Measurements from ENCODE around the gene NSD2. TPM values are rescaled to one million over a fixed set of nuclear protein-coding genes. Genes with fewer than 3 reads are reported as not detected.
"Not testable (repeated sequence)": the region's sequence is repeated elsewhere in the genome, so short reads cannot be mapped to it uniquely, and the experiment has no call there.

Gene NSD2
- polyA plus RNA-seq, 3 donors: 80.1 to 85.2 (median 81.7) TPM

DNA sequence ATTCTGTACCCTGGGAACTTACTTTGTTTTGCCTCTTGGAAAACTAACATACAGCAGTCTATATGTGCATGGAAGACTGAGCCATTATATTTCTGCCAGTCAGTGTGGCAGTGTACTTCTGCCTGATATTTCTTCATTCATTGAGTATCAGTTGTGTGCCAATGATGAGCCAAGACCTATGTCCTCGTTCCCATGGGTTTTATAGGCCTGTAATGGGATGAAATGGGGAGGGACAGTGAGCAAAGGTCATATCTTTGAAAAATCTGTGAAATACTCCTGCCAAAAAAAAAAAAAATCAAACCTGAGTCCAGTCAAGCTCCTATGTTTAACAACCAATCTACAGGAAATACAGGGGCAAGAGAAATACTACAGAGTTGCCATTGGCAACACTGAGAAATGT is 9.1 kb downstream of the NSD2 start:
- no peak for DNase-seq (ENCODE audit: extremely low read depth in 1 of 11, low read depth in 9 of 11, low spot score in 4 of 11)

DNA sequence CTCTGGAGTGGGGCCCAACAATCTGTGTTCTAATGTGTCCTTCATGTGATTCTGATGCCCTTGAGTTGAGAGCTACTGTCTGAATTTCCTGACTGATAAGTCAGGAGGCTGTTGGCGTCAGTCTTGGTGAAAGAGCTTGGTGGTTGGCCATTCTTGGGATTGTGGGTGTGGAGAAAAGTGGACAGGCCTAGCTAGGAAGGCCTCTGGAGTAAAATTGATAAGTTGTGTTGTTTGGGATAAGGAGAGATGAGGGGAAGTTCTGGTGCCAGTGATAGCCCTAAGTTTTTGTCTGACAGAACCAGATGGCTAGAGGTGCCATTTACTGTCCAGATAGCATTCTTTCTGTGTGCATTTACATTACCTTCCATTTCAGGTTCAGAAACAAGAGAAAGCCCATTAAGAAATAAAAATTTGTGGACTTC is 11.7 kb downstream of the NSD2 start:
- no peak for DNase-seq (ENCODE audit: extremely low read depth in 1 of 11, low read depth in 9 of 11, low spot score in 4 of 11)

DNA sequence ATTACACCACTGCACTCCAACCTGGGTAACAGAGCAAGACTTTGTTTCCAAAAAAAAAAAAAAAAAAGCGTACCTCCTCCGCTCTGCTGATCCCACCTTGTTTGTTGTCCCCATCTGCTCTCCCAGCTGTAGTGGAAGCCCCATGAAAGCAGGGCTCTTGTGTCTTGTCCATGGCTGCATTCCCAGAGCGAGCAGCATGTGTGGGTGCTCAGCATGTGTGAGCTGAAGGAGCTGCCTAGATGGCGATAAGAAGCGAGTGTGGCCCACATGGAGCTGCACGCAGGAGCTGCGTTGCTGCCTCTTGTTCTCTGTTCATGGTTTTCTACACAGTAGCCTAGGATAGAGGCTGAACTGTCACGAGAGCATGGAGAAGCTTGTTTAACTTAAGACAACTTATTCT is 12.4 kb downstream of the NSD2 start:
- no peak for DNase-seq (ENCODE audit: extremely low read depth in 1 of 11, low read depth in 9 of 11, low spot score in 4 of 11)

DNA sequence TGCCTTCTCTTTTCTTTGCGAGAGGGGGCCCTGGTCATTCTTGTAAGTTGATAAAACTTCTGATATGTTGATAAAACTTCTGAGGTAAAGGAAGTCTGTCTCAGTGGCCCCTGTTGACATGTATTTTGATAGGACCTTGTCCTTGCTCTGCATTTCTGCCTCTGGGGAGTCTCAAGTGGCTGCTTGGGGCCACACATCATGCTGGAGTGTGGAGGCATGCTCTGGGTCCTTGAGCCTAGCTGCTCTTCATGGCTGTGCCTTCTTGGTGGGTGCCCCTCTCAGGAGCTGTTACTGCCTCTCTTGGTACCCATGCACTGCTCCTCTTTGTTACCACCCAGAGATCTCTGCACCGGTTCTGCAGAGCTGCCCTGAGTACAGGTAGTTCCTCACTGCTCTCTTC is 14.2 kb downstream of the NSD2 start:
- DNase-seq (ENCODE audit: extremely low read depth in 1 of 11, low read depth in 9 of 11, low spot score in 4 of 11): no peak

- no peak for DNase-seq (ENCODE audit: extremely low read depth in 1 of 11, low read depth in 9 of 11, low spot score in 4 of 11)
Measured at GRCh38 chr4:1887052-1887451, 15.9 kb downstream of the NSD2 start.

- no peak for DNase-seq (ENCODE audit: extremely low read depth in 1 of 11, low read depth in 9 of 11, low spot score in 4 of 11)
Measured at GRCh38 chr4:1890979-1891570, 19.9 kb downstream of the NSD2 start.

- DNase-seq (ENCODE audit: extremely low read depth in 1 of 11, low read depth in 9 of 11, low spot score in 4 of 11): no peak
Measured at GRCh38 chr4:1895971-1896657, 24.9 kb downstream of the NSD2 start.

- no peak for DNase-seq (ENCODE audit: extremely low read depth in 1 of 11, low read depth in 9 of 11, low spot score in 4 of 11)
Measured at GRCh38 chr4:1896658-1896991, 25.4 kb downstream of the NSD2 start.

- DNase-seq (ENCODE audit: extremely low read depth in 1 of 11, low read depth in 9 of 11, low spot score in 4 of 11): no peak
Measured at GRCh38 chr4:1898007-1898406, 26.8 kb downstream of the NSD2 start.

- no peak for DNase-seq (ENCODE audit: extremely low read depth in 1 of 11, low read depth in 9 of 11, low spot score in 4 of 11)
Measured at GRCh38 chr4:1898681-1899080, 27.5 kb downstream of the NSD2 start.

DNA sequence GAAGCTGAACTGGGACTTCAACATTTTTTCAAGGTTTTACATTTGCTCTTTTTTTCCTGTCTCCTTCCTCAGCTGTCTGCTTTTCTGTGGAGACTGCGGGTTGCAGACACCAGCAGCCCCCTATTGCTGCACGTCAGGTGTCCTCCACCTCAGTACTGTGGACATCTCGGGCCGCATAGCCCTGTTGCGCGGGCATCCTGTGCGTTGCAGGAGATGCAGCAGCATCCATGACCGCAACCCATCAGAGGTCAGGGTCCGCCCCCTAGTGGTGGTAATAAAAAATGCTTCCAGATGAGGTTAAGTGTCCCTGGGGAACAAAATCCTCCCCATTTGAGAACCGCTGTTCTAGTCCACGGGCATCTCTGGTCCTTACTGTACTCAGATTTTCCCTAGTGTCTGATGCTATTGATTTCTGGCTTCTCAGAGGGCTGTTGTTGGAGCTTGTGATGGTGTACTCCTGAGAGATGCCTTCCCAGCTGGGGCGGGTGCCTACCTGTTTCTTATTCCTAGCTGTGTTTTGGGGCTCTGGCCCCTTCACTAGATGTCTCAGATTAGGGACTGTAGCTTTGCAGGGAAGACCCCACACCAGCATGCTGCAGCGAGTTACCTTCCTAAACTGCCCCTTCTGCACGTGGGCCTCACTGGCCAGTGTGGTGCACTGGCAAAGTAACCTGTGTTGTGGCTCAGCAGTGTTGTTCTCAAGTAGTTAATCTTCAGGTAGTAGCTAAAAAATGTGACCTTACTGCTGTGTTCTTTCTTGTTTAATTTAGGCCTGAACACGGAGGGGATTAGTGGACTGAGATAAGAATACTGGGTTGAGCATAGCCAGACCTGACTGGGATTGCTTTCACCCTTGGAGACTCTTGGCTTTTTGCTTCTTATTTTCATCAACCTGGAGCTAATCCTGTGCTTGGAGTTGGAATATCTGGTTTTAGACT is 28.2 kb downstream of the NSD2 start:
- DNase-seq (ENCODE audit: extremely low read depth in 1 of 11, low read depth in 9 of 11, low spot score in 4 of 11): peak; percentile 31 to 69 (median 49)

DNA sequence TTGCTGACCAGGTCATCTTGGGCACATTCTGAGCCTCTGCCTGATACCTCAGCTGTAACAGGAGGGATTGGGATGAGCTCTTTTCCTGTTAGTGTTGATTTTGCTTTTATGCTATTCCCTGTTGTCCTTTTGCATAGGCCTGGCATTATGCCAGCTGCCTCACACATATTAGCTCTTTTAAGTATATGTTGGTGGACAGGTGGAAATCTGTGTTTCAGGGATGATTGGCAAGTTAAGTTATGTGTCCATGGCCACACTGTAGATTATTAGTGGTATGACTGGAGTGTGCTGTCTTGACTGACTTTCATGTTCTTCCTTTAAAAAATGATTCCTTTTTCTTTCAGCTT is 28.9 kb downstream of the NSD2 start:
- no peak for DNase-seq (ENCODE audit: extremely low read depth in 1 of 11, low read depth in 9 of 11, low spot score in 4 of 11)

GRCh38 chr4:1900624-1901023 is 29.4 kb downstream of the NSD2 start:
- no peak for DNase-seq (ENCODE audit: extremely low read depth in 1 of 11, low read depth in 9 of 11, low spot score in 4 of 11)

GRCh38 chr4:1901127-1901526 is 29.9 kb downstream of the NSD2 start:
- DNase-seq (ENCODE audit: extremely low read depth in 1 of 11, low read depth in 9 of 11, low spot score in 4 of 11): no peak

DNA sequence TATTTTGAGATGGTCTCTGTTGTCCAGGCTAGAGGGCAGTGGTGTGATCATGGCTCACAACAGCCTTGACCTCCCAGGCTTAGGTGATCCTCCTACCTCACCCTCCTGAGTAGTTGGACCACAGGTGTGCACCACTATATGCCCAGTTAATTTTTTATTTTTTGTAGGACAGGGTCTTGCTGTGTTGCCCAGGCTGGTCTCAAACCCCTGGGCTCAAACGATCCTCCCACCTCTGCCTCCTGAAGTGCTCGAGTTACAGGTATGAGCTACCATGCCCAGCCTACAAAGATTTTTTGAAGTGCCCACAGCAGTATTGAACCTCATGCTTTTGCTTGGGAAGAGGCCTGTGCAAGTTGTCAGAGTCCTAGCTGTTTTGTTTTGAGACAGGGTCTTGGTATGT is 31.1 kb downstream of the NSD2 start:
- DNase-seq (ENCODE audit: extremely low read depth in 1 of 11, low read depth in 9 of 11, low spot score in 4 of 11): no peak

DNA sequence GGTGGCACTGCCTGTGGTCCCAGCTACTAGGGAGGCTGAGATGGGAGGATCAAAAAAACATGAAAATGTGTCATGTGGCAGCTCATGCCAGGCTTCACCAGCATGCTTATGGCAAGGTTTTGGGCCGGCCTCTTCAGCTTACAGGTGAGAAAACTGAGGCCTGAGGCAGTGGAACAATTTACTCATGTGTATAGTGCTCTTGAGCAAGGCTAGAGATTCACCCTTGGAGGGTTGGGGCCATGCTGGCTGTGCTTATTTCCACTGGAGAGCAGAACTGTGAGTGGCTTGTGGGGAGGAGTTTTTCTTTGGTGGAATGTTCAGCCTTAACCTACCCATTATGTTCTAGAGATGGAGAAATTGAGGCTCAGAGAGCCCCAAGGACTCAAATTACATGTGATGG is 31.8 kb downstream of the NSD2 start:
- DNase-seq (ENCODE audit: extremely low read depth in 1 of 11, low read depth in 9 of 11, low spot score in 4 of 11): no peak

DNA sequence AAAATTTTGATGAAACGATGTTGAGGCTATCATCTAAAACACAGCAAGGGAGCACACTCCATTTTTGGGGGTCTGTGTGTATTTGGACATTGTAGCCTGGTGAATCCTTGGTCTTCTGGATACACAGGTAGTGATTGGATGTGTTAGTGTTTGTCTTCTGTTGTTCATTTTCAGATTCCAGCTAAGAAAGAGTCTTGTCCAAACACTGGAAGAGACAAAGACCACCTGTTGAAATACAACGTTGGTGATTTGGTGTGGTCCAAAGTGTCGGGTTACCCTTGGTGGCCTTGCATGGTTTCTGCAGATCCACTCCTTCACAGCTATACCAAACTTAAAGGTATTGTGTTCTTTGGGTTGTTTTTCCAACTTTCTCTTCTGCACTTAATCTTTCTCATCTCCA is 32.8 kb downstream of the NSD2 start:
- DNase-seq (ENCODE audit: extremely low read depth in 1 of 11, low read depth in 9 of 11, low spot score in 4 of 11): no peak

DNA sequence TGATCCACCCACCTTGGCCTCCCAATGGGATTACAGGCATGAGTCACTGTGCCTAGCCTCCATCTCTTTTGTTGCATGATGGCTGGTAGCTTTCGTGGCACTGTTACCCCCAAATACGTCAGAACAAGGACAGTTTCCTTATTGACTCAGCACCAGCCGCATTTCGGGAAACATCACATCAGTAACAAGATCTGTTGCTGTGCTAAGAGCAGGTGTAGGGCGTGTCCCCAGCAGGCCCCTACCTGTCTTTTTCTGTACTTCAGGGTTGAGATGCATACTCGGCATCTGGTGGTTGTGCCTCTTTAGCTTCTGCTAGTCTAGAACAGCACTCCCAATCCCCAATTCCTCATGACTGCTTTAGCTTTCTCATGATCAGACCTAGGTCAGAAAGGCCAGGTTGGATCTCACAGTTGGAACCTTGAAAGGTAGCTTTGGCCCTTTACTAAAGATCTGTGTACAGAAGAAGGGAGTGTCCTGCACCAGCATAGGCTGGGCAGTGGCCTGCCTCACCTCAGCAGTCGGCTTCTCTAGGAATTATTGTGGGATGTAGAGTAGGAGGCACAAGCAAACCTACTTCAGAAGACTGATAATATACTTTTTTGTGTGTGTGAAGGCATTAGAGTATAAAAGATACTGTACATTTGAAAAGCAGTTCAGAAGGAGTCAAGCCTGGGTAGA is 36.8 kb downstream of the NSD2 start:
- no peak for DNase-seq (ENCODE audit: extremely low read depth in 1 of 11, low read depth in 9 of 11, low spot score in 4 of 11)

DNA sequence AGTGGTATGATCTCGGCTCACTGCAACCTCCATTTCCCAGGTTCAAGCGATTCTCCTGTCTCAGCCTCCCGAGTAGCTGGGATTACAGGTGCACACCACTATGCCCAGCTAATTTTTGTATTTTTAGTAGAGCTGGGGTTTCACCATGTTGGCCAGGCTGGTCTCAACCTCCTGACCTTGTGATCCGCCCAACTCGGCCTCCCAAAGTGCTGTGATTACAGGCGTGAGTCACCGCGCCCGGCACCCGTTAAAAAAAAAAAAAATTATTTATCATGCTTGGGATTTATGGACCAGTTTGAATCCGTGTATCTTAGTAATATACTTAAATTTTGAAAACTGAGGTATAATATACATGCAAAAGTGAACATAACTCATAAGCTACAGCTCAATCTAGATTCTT is 38.5 kb downstream of the NSD2 start:
- DNase-seq (ENCODE audit: extremely low read depth in 1 of 11, low read depth in 9 of 11, low spot score in 4 of 11): not testable (repeated sequence)

DNA sequence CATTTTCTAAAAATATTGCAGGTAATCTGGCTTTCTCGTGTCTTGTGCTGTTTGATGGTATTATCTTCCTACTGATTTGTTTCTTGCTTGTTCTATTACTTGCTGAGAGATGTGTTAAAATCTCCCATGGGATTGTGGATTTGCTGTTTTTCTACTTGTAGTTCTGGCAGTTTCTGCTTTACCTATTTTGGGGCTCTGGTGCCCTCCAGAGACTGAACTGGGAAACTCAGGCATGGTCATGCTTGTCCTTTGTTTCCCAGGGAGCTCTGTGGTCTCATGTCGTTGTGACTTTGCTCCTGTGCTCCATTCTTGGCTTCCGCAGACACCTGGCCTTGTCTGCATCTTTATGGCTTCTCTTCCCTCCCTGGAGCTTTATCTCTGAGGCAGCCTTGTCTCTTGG is 39.5 kb downstream of the NSD2 start:
- peak in 9 of 11 donors; percentile 15 to 51 (median 37) for DNase-seq (ENCODE audit: extremely low read depth in 1 of 11, low read depth in 9 of 11, low spot score in 4 of 11)

All from renal cortex interstitium (tissue), 11 donors.